ENCODE measurements around the gene RTL9. TPM values are rescaled to one million over a fixed set of nuclear protein-coding genes. Genes with fewer than 3 reads are reported as not detected.

The RTL9 gene
- total RNA-seq, 4 donors from 2014 or later: 0.30 TPM; not detected in 3

DNA sequence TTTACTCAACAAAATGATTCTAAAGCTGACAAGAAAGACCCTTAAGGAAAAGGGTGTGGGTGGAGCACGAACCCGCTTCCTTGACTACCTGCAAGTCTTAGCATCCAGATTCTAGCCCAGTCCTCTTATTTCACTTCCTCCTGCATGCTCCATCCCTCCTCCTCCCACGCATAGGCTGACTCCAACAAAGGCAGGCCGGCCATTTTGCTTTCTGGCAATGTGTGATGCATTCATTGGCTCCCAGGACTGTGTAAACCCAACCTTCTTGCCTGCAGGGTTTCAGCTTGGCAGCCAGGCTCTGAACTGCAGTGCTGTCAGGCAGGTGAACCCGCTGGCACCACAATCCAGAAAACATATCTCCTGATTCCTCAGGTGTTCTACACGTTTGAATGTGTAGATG is 39.3 kb downstream of the RTL9 start:
- DNase-seq (ENCODE audit: low spot score in 2 of 2): peak in 1 of 2 donors; percentile 85
- 53 to 55% methylated on average over 5 to 6 of the region's 6 CpGs for WGBS, 2 donors
- intact Hi-C loops (cut with DNase I; ENCODE audit: low total_unique reads): no loop called here
- TF ChIP-seq POLR2A (IDR thresholded peaks at IDR 0.05): no peak
- TF ChIP-seq, protein P1, sequence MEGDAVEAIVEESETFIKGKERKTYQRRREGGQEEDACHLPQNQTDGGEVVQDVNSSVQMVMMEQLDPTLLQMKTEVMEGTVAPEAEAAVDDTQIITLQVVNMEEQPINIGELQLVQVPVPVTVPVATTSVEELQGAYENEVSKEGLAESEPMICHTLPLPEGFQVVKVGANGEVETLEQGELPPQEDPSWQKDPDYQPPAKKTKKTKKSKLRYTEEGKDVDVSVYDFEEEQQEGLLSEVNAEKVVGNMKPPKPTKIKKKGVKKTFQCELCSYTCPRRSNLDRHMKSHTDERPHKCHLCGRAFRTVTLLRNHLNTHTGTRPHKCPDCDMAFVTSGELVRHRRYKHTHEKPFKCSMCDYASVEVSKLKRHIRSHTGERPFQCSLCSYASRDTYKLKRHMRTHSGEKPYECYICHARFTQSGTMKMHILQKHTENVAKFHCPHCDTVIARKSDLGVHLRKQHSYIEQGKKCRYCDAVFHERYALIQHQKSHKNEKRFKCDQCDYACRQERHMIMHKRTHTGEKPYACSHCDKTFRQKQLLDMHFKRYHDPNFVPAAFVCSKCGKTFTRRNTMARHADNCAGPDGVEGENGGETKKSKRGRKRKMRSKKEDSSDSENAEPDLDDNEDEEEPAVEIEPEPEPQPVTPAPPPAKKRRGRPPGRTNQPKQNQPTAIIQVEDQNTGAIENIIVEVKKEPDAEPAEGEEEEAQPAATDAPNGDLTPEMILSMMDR (IDR thresholded peaks at IDR 0.05): no peak
- H3K4me3 ChIP-seq (ENCODE audit: low read depth, poor library complexity, severe bottlenecking): no peak overlapping the region

DNA sequence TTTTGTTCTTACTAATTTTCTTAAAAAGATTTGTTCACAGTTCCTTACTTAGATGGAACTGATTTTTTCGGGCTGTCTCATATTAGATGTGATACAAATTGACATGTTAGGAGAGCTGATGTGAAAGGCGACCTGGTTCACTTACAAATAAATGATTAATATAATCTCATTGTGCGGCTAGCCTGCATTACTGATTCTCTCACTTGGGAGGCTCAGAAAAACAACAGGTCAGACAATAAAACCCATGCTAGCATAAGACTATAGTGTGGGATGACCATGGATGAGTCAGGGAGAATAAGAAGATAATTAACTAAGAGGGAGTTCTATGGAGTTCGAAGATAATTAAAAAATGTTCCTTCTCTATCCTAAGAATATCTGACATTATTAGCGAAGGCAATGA is 40.8 kb downstream of the RTL9 start:
- no peak overlapping the region for H3K4me3 ChIP-seq (ENCODE audit: low read depth, poor library complexity, severe bottlenecking)
- WGBS, 2 donors: 71 to 92% methylated on average over 5 of the region's 5 CpGs
- intact Hi-C loops (cut with DNase I; ENCODE audit: low total_unique reads): no loop called here
- DNase-seq (ENCODE audit: low spot score in 2 of 2): no peak
- TF ChIP-seq, protein P1 (IDR thresholded peaks at IDR 0.05): no peak

DNA sequence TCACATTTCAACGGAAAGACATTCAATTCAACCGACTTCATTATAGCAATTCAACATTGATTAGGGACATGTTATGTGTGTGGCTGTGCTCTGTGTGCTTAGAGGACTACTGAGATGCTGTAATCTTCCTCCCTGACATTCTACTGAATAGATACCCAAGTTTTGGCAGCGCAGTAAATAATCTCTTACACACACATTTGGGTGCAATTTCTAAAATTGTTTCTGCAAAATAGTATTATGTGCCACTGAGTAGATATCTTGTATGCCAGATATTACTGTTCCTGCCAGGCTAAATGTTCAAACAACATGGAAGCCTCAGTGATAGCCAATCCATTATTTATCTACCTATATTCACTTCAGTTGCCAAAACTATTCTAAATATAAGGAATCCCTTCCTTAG is 41.3 kb downstream of the RTL9 start:
- intact Hi-C loops (cut with DNase I; ENCODE audit: low total_unique reads): no loop called here
- no peak overlapping the region for H3K4me3 ChIP-seq (ENCODE audit: low read depth, poor library complexity, severe bottlenecking)
- no peak for DNase-seq (ENCODE audit: low spot score in 2 of 2)
- TF ChIP-seq, protein P1 (IDR thresholded peaks at IDR 0.05): no peak
- no peak for TF ChIP-seq POLR2A (IDR thresholded peaks at IDR 0.05)
- WGBS, 2 donors: 85 to 100% methylated on average over 3 of the region's 3 CpGs

DNA sequence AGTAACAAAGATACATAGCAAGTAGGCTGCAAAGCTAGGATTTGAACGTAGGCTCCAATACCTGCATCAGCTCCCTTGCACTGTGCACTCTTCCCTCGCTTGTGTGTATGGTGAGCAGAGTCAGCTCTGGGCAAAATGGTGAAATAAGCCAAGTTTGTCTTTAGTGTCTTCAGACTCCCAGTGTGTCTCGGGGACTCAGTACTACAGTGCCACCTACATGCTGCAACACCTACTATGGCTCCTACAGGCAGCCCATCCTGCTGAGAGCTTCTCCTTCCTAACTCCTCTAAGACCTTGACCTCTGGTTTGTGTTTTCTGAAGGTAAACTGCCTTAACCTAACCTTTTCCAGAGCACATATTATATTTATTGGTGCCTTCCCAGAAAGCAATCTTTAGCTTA is 42.5 kb downstream of the RTL9 start:
- TF ChIP-seq, protein P1 (IDR thresholded peaks at IDR 0.05): no peak
- TF ChIP-seq POLR2A (IDR thresholded peaks at IDR 0.05): no peak
- intact Hi-C loops (cut with DNase I; ENCODE audit: low total_unique reads): no loop called here
- DNase-seq (ENCODE audit: low spot score in 2 of 2): no peak
- H3K4me3 ChIP-seq (ENCODE audit: low read depth, poor library complexity, severe bottlenecking): no peak overlapping the region
- WGBS, 2 donors: 74 to 100% methylated on average over 3 of the region's 3 CpGs

DNA sequence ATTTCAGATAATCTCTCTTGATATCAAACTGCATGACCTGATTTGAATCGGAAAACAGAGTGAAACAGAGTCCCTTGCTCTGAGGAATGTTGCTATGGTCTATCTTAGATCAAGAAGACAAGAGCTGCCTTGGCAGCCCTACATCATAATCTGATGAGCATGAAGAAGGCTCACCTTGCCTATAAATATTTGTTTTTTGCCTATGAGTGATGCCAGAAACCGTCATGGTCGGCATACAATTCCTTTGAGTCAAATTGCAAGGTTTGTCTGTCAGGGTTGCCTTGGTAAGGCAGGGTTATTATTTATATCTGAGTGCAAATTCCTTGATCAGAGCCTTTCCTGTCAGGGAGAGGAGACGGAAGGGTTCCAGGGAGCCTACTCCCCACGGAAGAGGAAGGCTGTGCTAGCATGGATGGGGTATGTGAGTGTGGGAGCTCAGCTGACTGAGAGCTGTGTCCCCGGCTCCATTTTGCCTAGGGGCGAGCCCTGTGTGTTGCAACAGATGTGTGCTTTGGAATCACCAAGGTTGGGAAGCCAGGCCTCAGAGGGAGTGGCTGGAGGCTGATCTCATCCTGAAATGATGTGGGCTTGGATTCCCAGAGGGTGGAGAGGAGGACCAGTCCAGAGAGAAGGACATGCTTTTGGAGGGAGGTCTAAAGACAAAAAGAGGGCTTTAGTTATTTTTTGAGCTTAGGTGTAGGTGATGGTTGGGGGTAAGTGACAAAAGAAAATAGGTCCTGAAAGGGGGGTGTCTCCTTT is 43.6 kb downstream of the RTL9 start:
- intact Hi-C loops (cut with DNase I; ENCODE audit: low total_unique reads): no loop called here
- WGBS, 2 donors: 41 to 57% methylated on average over 7 of the region's 7 CpGs
- H3K4me3 ChIP-seq (ENCODE audit: low read depth, poor library complexity, severe bottlenecking): no peak overlapping the region
- DNase-seq (ENCODE audit: low spot score in 2 of 2): peak; percentile 64 to 89
- TF ChIP-seq, protein P1 (IDR thresholded peaks at IDR 0.05): no peak
- TF ChIP-seq POLR2A (IDR thresholded peaks at IDR 0.05): no peak

DNA sequence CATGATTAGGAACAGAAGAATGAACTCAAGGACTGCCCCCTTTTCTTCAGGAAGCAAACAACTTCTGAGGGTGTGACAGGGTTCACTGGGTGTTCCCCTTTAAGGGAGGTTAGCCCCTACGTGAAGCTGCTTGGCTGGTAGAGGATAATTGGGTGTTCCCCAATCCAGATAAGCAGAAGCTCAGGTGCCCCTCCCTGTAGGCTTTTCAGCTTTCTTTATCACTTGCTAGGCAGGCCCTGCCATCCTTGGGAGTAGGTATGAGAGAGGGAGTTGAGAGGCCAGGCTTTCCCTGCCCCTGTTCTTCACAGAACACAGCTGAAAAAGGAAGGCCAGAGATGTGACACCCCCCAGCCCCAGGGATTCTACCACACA is 44.2 kb downstream of the RTL9 start:
- TF ChIP-seq, protein P1 (IDR thresholded peaks at IDR 0.05): no peak
- TF ChIP-seq POLR2A (IDR thresholded peaks at IDR 0.05): no peak
- WGBS, 2 donors: 0 to 14% methylated on average over 1 of the region's 1 CpG
- DNase-seq (ENCODE audit: low spot score in 2 of 2): no peak
- H3K4me3 ChIP-seq (ENCODE audit: low read depth, poor library complexity, severe bottlenecking): no peak overlapping the region
- intact Hi-C loops (cut with DNase I; ENCODE audit: low total_unique reads): no loop called here

All from lower leg skin (tissue), 4 donors.